HepG2 (cell line): Measurements from ENCODE around the gene CNNM4. TPM values are rescaled to one million over a fixed set of nuclear protein-coding genes. Genes with fewer than 3 reads are reported as not detected.
A peak's percentile ranks its signal among the peaks of the same experiment; 100 is the strongest.

Experiments used
- ATF6 ChIP-seq: sonication (generic); formaldehyde crosslinking; conservative IDR thresholded peaks from 2 replicates; pipeline ENCODE4 v1.4.0; 2020; ENCODE audit warnings: missing genetic modification reagents
- BCL6 ChIP-seq: IDR thresholded peaks from 2 replicates; pipeline ENCODE4 v1.6.1; 2016; ENCODE audit warnings: missing genetic modification reagents, missing compliant biosample characterization
- BHLHE40 ChIP-seq: IDR thresholded peaks from 2 replicates; pipeline ENCODE4 v1.6.1; 2011; ENCODE audit warnings: low read length, improper control_type of control experiment
- CHD2 ChIP-seq: IDR thresholded peaks from 2 replicates; pipeline ENCODE4 v1.6.1; 2011; ENCODE audit warnings: low read depth, low read length, improper control_type of control experiment
- ELF4 ChIP-seq: sonication (generic); formaldehyde crosslinking; IDR thresholded peaks from 2 replicates; pipeline ENCODE4 v1.5.0; 2020; ENCODE audit warnings: missing genetic modification reagents, mild to moderate bottlenecking, moderate library complexity, borderline replicate concordance
- FOXA3 ChIP-seq: IDR thresholded peaks from 2 replicates; pipeline ENCODE4 v1.6.1; 2016; ENCODE audit warnings: missing genetic modification reagents, missing compliant biosample characterization
- GTF3A ChIP-seq: sonication (generic); formaldehyde crosslinking; conservative IDR thresholded peaks from 2 replicates; pipeline ENCODE4 v1.4.0; 2020; ENCODE audit warnings: mild to moderate bottlenecking, missing genetic modification reagents
- HDAC1 ChIP-seq: sonication (generic); formaldehyde crosslinking; IDR thresholded peaks from 2 replicates; pipeline ENCODE4 v1.5.1; 2020; ENCODE audit warnings: mild to moderate bottlenecking, missing genetic modification reagents
- HMG20A ChIP-seq: IDR thresholded peaks from 2 replicates; pipeline ENCODE4 v1.6.1; 2016; ENCODE audit warnings: borderline replicate concordance
- ISL2 ChIP-seq: sonication (generic); formaldehyde crosslinking; IDR thresholded peaks from 2 replicates; pipeline ENCODE4 v1.5.0; 2020; ENCODE audit warnings: missing genetic modification reagents
- JUN ChIP-seq: sonication (generic); formaldehyde crosslinking; IDR thresholded peaks from 2 replicates; pipeline ENCODE4 v1.4.0; 2020; ENCODE audit warnings: mild to moderate bottlenecking, missing genetic modification reagents
- MAFF ChIP-seq: IDR thresholded peaks from 2 replicates; pipeline ENCODE4 v1.6.1; 2011; ENCODE audit warnings: low read depth, low read length, improper control_type of control experiment
- MXI1 ChIP-seq: IDR thresholded peaks from 3 replicates; pipeline ENCODE4 v1.6.1; 2012; ENCODE audit warnings: low read depth, low read length, inconsistent platforms, borderline replicate concordance
- NCOA5 ChIP-seq: sonication (generic); formaldehyde crosslinking; IDR thresholded peaks from 2 replicates; pipeline ENCODE4 v1.4.0; 2020; ENCODE audit warnings: missing genetic modification reagents
- SAP130 ChIP-seq: IDR thresholded peaks from 2 replicates; pipeline ENCODE4 v1.6.1; 2016; ENCODE audit warnings: low read depth
- SRSF1 ChIP-seq: fragments of 200-400 bp; formaldehyde crosslinking; optimal IDR thresholded peaks from 2 replicates; pipeline ENCODE3; 2017; ENCODE audit warnings: mild to moderate bottlenecking, low read depth, low read length, moderate library complexity
- XRCC5 ChIP-seq: fragments of 200-400 bp; formaldehyde crosslinking; optimal IDR thresholded peaks from 2 replicates; pipeline ENCODE3; 2017; ENCODE audit warnings: mild to moderate bottlenecking, low read length
- YY1 ChIP-seq: IDR thresholded peaks from 2 replicates; pipeline ENCODE4 v1.6.1; 2011; ENCODE audit warnings: low read length, low read depth, moderate library complexity, mild to moderate bottlenecking; ENCODE audit not compliant: insufficient read depth, insufficient replicate concordance
- ZGPAT ChIP-seq: IDR thresholded peaks from 2 replicates; pipeline ENCODE4 v1.6.1; 2016; ENCODE audit warnings: mild to moderate bottlenecking
- ZNF263 ChIP-seq: sonication (generic); formaldehyde crosslinking; IDR thresholded peaks from 2 replicates; pipeline ENCODE4 v1.4.0; 2020; ENCODE audit warnings: missing genetic modification reagents
- ZNF350 ChIP-seq: sonication (generic); formaldehyde crosslinking; IDR thresholded peaks from 2 replicates; pipeline ENCODE4 v1.4.0; 2020; ENCODE audit warnings: mild to moderate bottlenecking, low read depth, missing genetic modification reagents, borderline replicate concordance
- ZNF570 ChIP-seq: sonication (generic); formaldehyde crosslinking; IDR thresholded peaks from 2 replicates; pipeline ENCODE4 v1.4.0; 2020; ENCODE audit warnings: mild to moderate bottlenecking, missing genetic modification reagents, borderline replicate concordance
- ZNF614 ChIP-seq: IDR thresholded peaks from 2 replicates; pipeline ENCODE4 v1.6.1; 2018; ENCODE audit warnings: missing biosample characterization, missing genetic modification reagents, inconsistent platforms, borderline replicate concordance
- ZSCAN25 ChIP-seq: sonication (generic); formaldehyde crosslinking; IDR thresholded peaks from 2 replicates; pipeline ENCODE4 v1.8.0; 2022; ENCODE audit warnings: mild to moderate bottlenecking, missing genetic modification reagents
- polyA plus RNA-seq, 8 experiments: library from polyadenylated mRNA; depleted of rRNA in 3 of 8; stranded (reverse) in 7 of 8; unstranded in 1 of 8; fragments of >200 nt; fragmentation: Illumina TruSeq in 4 of 8; extraction: Trizol in 4 of 8; gene quantifications; 2 replicates each; pipeline versions ENCODE4 v1.2.1 to v1.2.3, GENCODE V29; 2011 to 2016; ENCODE audit warnings: low read depth in 4 of 8, missing spikeins in 1 of 8, mixed read lengths in 1 of 8; ENCODE audit not compliant: insufficient read depth in 1 of 8
- total RNA-seq, 5 experiments: library from RNA; depleted of rRNA; stranded (reverse); fragments of >200 nt; fragmentation: Illumina TruSeq; extraction: Trizol; gene quantifications; 2 replicates each; pipeline ENCODE4 v1.2.3, GENCODE V29; 2016; ENCODE audit warnings: low read depth in 1 of 5

The CNNM4 gene
- total and polyA plus RNA-seq, 2 of the 13 experiments (the other 11 are each of a cell fraction or from before 2014, with no cell fraction given): 5.9 to 8.4 TPM

GRCh38 chr2:96739633-96740428 is 20.9 kb upstream of the CNNM4 start, which contains the start of gene LMAN2L (continued):
- peak; percentile 60 for TF ChIP-seq SRSF1
- TF ChIP-seq BHLHE40: peak; percentile 79
- no peak for TF ChIP-seq ZNF263
- peak; percentile 90 for TF ChIP-seq XRCC5
- no peak for TF ChIP-seq BCL6
- TF ChIP-seq NCOA5 (CRISPR knock-in tag): no peak
- TF ChIP-seq SAP130 (CRISPR knock-in tag): peak; percentile 83
- 0 out of 2 replicates have a peak, but pooled peaks have one; percentile 18 for TF ChIP-seq ZSCAN25 (CRISPR knock-in tag)
- TF ChIP-seq HDAC1: peak; percentile 67
- 0 out of 2 replicates have a peak, but pooled peaks have one; percentile 12 for TF ChIP-seq ZNF614 (CRISPR knock-in tag)
- no peak for TF ChIP-seq ELF4 (CRISPR knock-in tag)
- TF ChIP-seq MXI1: peak; percentile 90; the same call in 2 of the 3 replicates
- peak; percentile 43; the same call in 1 of the 2 replicates for TF ChIP-seq ZGPAT
- TF ChIP-seq HMG20A (CRISPR knock-in tag): no peak
- TF ChIP-seq MAFF: 0 out of 2 replicates have a peak, but pooled peaks have one; percentile 23
- TF ChIP-seq ZNF570 (CRISPR knock-in tag): no peak
- TF ChIP-seq FOXA3 (CRISPR knock-in tag): peak; percentile 14; the same call in 1 of the 2 replicates
- TF ChIP-seq ZNF350 (CRISPR knock-in tag): peak; percentile 87
- TF ChIP-seq YY1: peak; percentile 97
- no peak for TF ChIP-seq ATF6 (CRISPR knock-in tag)
- TF ChIP-seq GTF3A (CRISPR knock-in tag): peak; percentile 70; the same call in 1 of the 2 replicates
- peak; percentile 20; the same call in 1 of the 2 replicates for TF ChIP-seq JUN (CRISPR knock-in tag)
- peak; percentile 29; the same call in 1 of the 2 replicates for TF ChIP-seq ISL2 (CRISPR knock-in tag)
- TF ChIP-seq CHD2: 0 out of 2 replicates have a peak, but pooled peaks have one; percentile 17
